ENCODE data around the gene GNRHR.

DNA sequence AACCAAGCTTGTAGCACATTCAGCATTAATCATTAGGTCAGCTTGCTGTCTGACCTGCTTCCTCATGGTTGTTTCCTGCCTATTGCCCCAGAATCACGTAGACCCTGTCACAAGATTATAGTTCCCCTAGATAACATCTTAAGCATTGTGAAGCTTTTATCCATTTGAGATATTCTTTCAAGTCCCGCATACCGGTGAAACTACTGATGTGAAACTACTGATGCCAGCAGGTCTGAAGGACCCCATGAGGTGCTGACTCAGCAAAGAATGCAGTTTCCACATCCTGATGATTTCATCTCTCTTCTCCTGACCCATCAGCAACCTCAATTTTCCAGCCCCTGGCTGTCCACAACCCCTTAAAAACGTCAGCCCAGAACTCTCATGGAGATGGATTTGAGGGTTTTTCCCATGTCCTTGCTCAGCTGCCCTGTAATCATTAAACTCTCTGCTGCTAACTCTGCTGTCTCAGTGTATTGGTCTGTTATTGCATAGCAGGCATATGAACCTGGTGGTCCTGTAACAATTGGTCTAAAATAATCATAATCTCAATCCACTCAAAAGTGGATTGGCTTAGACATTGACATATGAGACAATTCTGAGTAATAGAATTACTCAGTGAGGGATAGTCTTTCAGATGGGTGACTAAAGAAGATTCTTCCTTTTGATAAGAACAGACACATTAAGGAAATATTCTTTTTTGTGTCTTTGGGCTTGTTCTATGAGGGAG is 26.9 kb downstream of the GNRHR start:
- TF ChIP-seq, protein P1, sequence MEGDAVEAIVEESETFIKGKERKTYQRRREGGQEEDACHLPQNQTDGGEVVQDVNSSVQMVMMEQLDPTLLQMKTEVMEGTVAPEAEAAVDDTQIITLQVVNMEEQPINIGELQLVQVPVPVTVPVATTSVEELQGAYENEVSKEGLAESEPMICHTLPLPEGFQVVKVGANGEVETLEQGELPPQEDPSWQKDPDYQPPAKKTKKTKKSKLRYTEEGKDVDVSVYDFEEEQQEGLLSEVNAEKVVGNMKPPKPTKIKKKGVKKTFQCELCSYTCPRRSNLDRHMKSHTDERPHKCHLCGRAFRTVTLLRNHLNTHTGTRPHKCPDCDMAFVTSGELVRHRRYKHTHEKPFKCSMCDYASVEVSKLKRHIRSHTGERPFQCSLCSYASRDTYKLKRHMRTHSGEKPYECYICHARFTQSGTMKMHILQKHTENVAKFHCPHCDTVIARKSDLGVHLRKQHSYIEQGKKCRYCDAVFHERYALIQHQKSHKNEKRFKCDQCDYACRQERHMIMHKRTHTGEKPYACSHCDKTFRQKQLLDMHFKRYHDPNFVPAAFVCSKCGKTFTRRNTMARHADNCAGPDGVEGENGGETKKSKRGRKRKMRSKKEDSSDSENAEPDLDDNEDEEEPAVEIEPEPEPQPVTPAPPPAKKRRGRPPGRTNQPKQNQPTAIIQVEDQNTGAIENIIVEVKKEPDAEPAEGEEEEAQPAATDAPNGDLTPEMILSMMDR (IDR thresholded peaks at IDR 0.05): no peak
- TF ChIP-seq EP300 (IDR thresholded peaks at IDR 0.05) (no peak), POLR2AphosphoS5 (IDR thresholded peaks at IDR 0.05) (no peak)

Data from upper lobe of left lung (tissue), 4 donors.